ENCODE data around the gene THBD. TPM values are rescaled to one million over a fixed set of nuclear protein-coding genes. Genes with fewer than 3 reads are reported as not detected.
"Not testable (repeated sequence)": the region's sequence is repeated elsewhere in the genome, so short reads cannot be mapped to it uniquely, and the experiment has no call there.

THBD gene
- total and polyA plus RNA-seq, 9 of the 15 experiments (the other 6 are each of a cell fraction or from before 2014, with no cell fraction given), result 0.07 to 0.49 (median 0.33) TPM

GRCh38 chr20:23027721-23028120 is 21.8 kb downstream of the THBD start (continued):
- TF ChIP-seq ZFP36 (IDR thresholded peaks at IDR 0.05; ENCODE audit: low read depth, low read length, partially characterized antibody), result no peak

- POLR2A ChIA-PET; ATAC-seq; FAIRE-seq; H3K36me3 ChIP-seq (ENCODE audit: control insufficient read depth, insufficient read depth, low read length); H3K79me2 ChIP-seq (ENCODE audit: control insufficient read depth, insufficient read depth, low read length); H3K4me3 ChIP-seq; H3K27ac ChIP-seq (ENCODE audit: extremely low read depth, low read depth, low read length); H3K27me3 ChIP-seq (ENCODE audit: control insufficient read depth in 2 of 2, insufficient read depth in 2 of 2, low read length in 2 of 2); intact Hi-C loops (cut with micrococcal nuclease); H3K4me2 ChIP-seq (ENCODE audit: insufficient read depth, low read length); H3K9me1 ChIP-seq (ENCODE audit: control insufficient read depth, insufficient read depth, low read length); H4K20me1 ChIP-seq (replicated peaks; ENCODE audit: control insufficient read depth, insufficient read depth, low read length); H3K9ac ChIP-seq (ENCODE audit: insufficient read depth in 1 of 2, low read depth in 2 of 2, low read length in 2 of 2); H3K4me1 ChIP-seq (replicated peaks in 1 of 2; ENCODE audit: control insufficient read depth in 2 of 2, insufficient read depth in 2 of 2, low read length in 2 of 2); in situ Hi-C loops (cut with MboI); BruUV-seq (replicated peaks); H3K9me3 ChIP-seq (replicated peaks; ENCODE audit: control insufficient read depth, insufficient read depth, low read depth, low read length); TF ChIP-seq ATF1 (CRISPR knock-in tag; IDR thresholded peaks at IDR 0.05): not testable (repeated sequence)
- 53% methylated on average over 14 of the region's 14 CpGs for WGBS (ENCODE audit: insufficient coverage, low coverage, missing lambda C conversion rate)
- CTCF ChIA-PET (ENCODE audit: low intra/inter-chr PET ratio), result interaction anchor here (0.6 kb wide), 1 partner anchor 51 kb away, joined by 3 read pairs; no protein-coding TSS in a partner anchor
- peak in 1 of 4 experiments; percentile 45 for DNase-seq (ENCODE audit: extremely low read depth in 1 of 4, low spot score in 3 of 4)
- peak overlapping the region; percentile 68 for H2AFZ ChIP-seq (ENCODE audit: low read depth, low read length)
- TF ChIP-seq DMBX1 (CRISPR knock-in tag; IDR thresholded peaks at IDR 0.05; ENCODE audit: borderline replicate concordance), result 0 out of 2 replicates have a peak, but pooled peaks have one; percentile 17
- TF ChIP-seq NCOR1 (IDR thresholded peaks at IDR 0.05), result peak; percentile 30; the same call in 1 of the 2 replicates
- 0 out of 4 replicates have a peak, but pooled peaks of 1 of the 2 experiments have one; percentile 28 for TF ChIP-seq MLLT1 (IDR thresholded peaks at IDR 0.05)
- peak; percentile 86 for TF ChIP-seq CEBPB (tag; IDR thresholded peaks at IDR 0.05)
- TF ChIP-seq ZNF592 (IDR thresholded peaks at IDR 0.05), result peak; percentile 41; the same call in 1 of the 2 replicates
- peak; percentile 43; the same call in 1 of the 2 replicates for TF ChIP-seq EP400 (IDR thresholded peaks at IDR 0.05)
- TF ChIP-seq CBFA2T2 (conservative IDR thresholded peaks at IDR 0.05), result peak; percentile 55
- peak; percentile 65; the same call in 1 of the 2 replicates for TF ChIP-seq CEBPG (CRISPR knock-in tag; IDR thresholded peaks at IDR 0.05)
- peak in 1 of 2 experiments; percentile 88; a peak in 2 of 4 replicates for TF ChIP-seq CEBPG (tag; conservative IDR thresholded peaks at IDR 0.05 in 1 of 2, IDR thresholded peaks at IDR 0.05 in 1 of 2)
- 0 out of 2 replicates have a peak, but pooled peaks have one; percentile 13 for TF ChIP-seq DPF2 (IDR thresholded peaks at IDR 0.05)
- peak; percentile 53 for TF ChIP-seq SMAD4 (CRISPR knock-in tag; conservative IDR thresholded peaks at IDR 0.05)
- TF ChIP-seq YY1 (IDR thresholded peaks at IDR 0.05; ENCODE audit: borderline replicate concordance in 1 of 3, control insufficient read depth in 1 of 3, extremely low read depth in 1 of 3, insufficient read depth in 3 of 3, insufficient read length in 1 of 3, insufficient replicate concordance in 2 of 3, low read depth in 1 of 3, low read length in 2 of 3), result peak in 1 of 3 experiments; percentile 41
- TF ChIP-seq CREM (IDR thresholded peaks at IDR 0.05; ENCODE audit: low read depth), result peak; percentile 48; the same call in 1 of the 2 replicates
- TF ChIP-seq ATF1 (tag; IDR thresholded peaks at IDR 0.05), result peak; percentile 64
Measured at GRCh38 chr20:23025503-23025902, 24.0 kb downstream of the THBD start.
